IMR-90 (cell line): ENCODE results near the gene TRPC3.

Source experiments
- POLR2A ChIP-seq: IDR thresholded peaks from 2 replicates; pipeline ENCODE4 v1.6.1; 2012; ENCODE audit warnings: mild to moderate bottlenecking, low read depth, low read length
- RCOR1 ChIP-seq: IDR thresholded peaks from 2 replicates; pipeline ENCODE4 v1.6.1; 2012; ENCODE audit warnings: mild to moderate bottlenecking, low read length, improper control_type of control experiment; ENCODE audit not compliant: insufficient replicate concordance
- TF ChIP-seq, protein P1 (sequence below): fragments of 150-350 bp; IDR thresholded peaks from 2 replicates; pipeline ENCODE4 v1.6.1; 2016; ENCODE audit warnings: low read depth, mild to moderate bottlenecking, low read length, moderate library complexity, borderline replicate concordance
- TF ChIP-seq, protein P2 (sequence below): conservative IDR thresholded peaks from 2 replicates; pipeline ENCODE4 v1.5.1; 2012; ENCODE audit warnings: mild to moderate bottlenecking, low read depth, low read length, improper control_type of control experiment

- TF ChIP-seq, protein P1, sequence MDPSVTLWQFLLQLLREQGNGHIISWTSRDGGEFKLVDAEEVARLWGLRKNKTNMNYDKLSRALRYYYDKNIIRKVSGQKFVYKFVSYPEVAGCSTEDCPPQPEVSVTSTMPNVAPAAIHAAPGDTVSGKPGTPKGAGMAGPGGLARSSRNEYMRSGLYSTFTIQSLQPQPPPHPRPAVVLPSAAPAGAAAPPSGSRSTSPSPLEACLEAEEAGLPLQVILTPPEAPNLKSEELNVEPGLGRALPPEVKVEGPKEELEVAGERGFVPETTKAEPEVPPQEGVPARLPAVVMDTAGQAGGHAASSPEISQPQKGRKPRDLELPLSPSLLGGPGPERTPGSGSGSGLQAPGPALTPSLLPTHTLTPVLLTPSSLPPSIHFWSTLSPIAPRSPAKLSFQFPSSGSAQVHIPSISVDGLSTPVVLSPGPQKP: no peak
- TF ChIP-seq RCOR1 (no peak), POLR2A (no peak)
- TF ChIP-seq, protein P2, sequence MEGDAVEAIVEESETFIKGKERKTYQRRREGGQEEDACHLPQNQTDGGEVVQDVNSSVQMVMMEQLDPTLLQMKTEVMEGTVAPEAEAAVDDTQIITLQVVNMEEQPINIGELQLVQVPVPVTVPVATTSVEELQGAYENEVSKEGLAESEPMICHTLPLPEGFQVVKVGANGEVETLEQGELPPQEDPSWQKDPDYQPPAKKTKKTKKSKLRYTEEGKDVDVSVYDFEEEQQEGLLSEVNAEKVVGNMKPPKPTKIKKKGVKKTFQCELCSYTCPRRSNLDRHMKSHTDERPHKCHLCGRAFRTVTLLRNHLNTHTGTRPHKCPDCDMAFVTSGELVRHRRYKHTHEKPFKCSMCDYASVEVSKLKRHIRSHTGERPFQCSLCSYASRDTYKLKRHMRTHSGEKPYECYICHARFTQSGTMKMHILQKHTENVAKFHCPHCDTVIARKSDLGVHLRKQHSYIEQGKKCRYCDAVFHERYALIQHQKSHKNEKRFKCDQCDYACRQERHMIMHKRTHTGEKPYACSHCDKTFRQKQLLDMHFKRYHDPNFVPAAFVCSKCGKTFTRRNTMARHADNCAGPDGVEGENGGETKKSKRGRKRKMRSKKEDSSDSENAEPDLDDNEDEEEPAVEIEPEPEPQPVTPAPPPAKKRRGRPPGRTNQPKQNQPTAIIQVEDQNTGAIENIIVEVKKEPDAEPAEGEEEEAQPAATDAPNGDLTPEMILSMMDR: no peak
These were observed 28.6 kb downstream of the TRPC3 start for GRCh38 chr4:121923306-121923705.
